Panc1 (cell line): ENCODE results near the gene CERKL. TPM values are rescaled to one million over a fixed set of nuclear protein-coding genes. Genes with fewer than 3 reads are reported as not detected.

Experiments used
- ATAC-seq: fragments of 200-7000 bp; cut with Tn5 transposase; 2 replicates; pipeline ENCODE4 v1.9.1; 2020; ENCODE audit warnings: mild to moderate bottlenecking, moderate library complexity
- BruUV-seq: library from RNA; stranded (reverse); fragments of 400-500 nt; replicated peaks from 2 replicates; lab custom pipeline; 2021; lab: Mats Ljungman, UMichigan
- CTCF ChIA-PET: fragments of 300-600 bp; sonication (Branson Sonifier 250); formaldehyde crosslinking; loops from one replicate; lab custom pipeline; 2022; ENCODE audit warnings: antibody characterized with exemption; lab: Charles Lee
- POLR2A ChIA-PET: fragments of 300-600 bp; sonication (Branson Sonifier 250); formaldehyde crosslinking; loops from one replicate; lab custom pipeline; 2022; ENCODE audit warnings: antibody characterized with exemption; lab: Charles Lee
- DNase-seq: peaks from one replicate; pipeline ENCODE4 v3.0.0-alpha.2; 2010; ENCODE audit warnings: low read depth, low spot score
- H3K27ac ChIP-seq: 2 replicates; pipeline ENCODE4 v1.5.1; 2011; ENCODE audit warnings: mild to moderate bottlenecking, low read length, inconsistent platforms
- H3K27me3 ChIP-seq: fragments of 200-500 bp; sonication (Bioruptor generic); 2 replicates; pipeline ENCODE4 v1.6.0; 2014; ENCODE audit warnings: low read length, inconsistent platforms; ENCODE audit not compliant: control insufficient read depth, insufficient read depth
- H3K36me3 ChIP-seq: fragments of 200-500 bp; sonication (Bioruptor generic); 2 replicates; pipeline ENCODE4 v1.5.1; 2014; ENCODE audit warnings: inconsistent platforms, mild to moderate bottlenecking, low read length, moderate library complexity; ENCODE audit not compliant: control insufficient read depth, insufficient read depth
- H3K4me1 ChIP-seq: 2 replicates; pipeline ENCODE4 v1.5.1; 2011; ENCODE audit warnings: inconsistent platforms, mild to moderate bottlenecking, low read length, moderate library complexity; ENCODE audit not compliant: control insufficient read depth, insufficient read depth
- H3K4me3 ChIP-seq, 2 experiments: 2 replicates each; pipeline ENCODE4 v1.5.1; 2011 to 2012; ENCODE audit warnings: low read depth in 2 of 2, low read length in 2 of 2, mild to moderate bottlenecking in 2 of 2, inconsistent platforms in 1 of 2, moderate library complexity in 1 of 2
- H3K9me3 ChIP-seq: fragments of 200-500 bp; sonication (Bioruptor generic); 2 replicates; pipeline ENCODE4 v1.5.1; 2014; ENCODE audit warnings: low read depth, mild to moderate bottlenecking, inconsistent platforms, low read length, moderate library complexity; ENCODE audit not compliant: control insufficient read depth, insufficient read depth
- CTCF ChIP-seq: fragments of 450-650 bp; IDR thresholded peaks from 2 replicates; pipeline ENCODE4 v1.5.1; 2017; ENCODE audit warnings: mild to moderate bottlenecking
- POLR2AphosphoS5 ChIP-seq: IDR thresholded peaks from 2 replicates; pipeline ENCODE4 v1.6.1; 2012; ENCODE audit warnings: mild to moderate bottlenecking, low read depth, low read length, moderate library complexity
- SIN3A ChIP-seq: IDR thresholded peaks from 2 replicates; pipeline ENCODE4 v1.6.1; 2012; ENCODE audit warnings: low read depth, mild to moderate bottlenecking, low read length, moderate library complexity, borderline replicate concordance; ENCODE audit not compliant: insufficient read depth
- TCF7L2 ChIP-seq: IDR thresholded peaks from 2 replicates; pipeline ENCODE4 v1.6.1; 2011; ENCODE audit warnings: mild to moderate bottlenecking, low read depth, low read length, inconsistent platforms
- in situ Hi-C: cut with HindIII; loops from 2 replicates; pipeline ENCODE4 v1.10.0; 2016; ENCODE audit warnings: low sequenced_read_pairs, low pct_unique_long_range_greater_than_20kb
- intact Hi-C: fragments of 100-400 bp; cut with micrococcal nuclease; formaldehyde crosslinking; loops from one replicate; pipeline ENCODE4 v1.10.0; 2022; ENCODE audit not compliant: unreplicated experiment
- total RNA-seq: library from RNA; stranded (reverse); gene quantifications from one replicate; pipeline ENCODE4 v1.2.1, GENCODE V29; 2021; ENCODE audit not compliant: unreplicated experiment
- TF ChIP-seq, protein P1 (sequence below), 2 experiments: IDR thresholded peaks; 2 replicates each; pipeline ENCODE4 v1.6.1; 2011 to 2012; ENCODE audit warnings: low read depth in 2 of 2, control low read depth in 1 of 2, low read length in 1 of 2, mild to moderate bottlenecking in 1 of 2, moderate library complexity in 1 of 2; ENCODE audit not compliant: insufficient read depth in 1 of 2

The CERKL gene
- total RNA-seq, 1 experiment from 2014 or later: 0.87 TPM

DNA sequence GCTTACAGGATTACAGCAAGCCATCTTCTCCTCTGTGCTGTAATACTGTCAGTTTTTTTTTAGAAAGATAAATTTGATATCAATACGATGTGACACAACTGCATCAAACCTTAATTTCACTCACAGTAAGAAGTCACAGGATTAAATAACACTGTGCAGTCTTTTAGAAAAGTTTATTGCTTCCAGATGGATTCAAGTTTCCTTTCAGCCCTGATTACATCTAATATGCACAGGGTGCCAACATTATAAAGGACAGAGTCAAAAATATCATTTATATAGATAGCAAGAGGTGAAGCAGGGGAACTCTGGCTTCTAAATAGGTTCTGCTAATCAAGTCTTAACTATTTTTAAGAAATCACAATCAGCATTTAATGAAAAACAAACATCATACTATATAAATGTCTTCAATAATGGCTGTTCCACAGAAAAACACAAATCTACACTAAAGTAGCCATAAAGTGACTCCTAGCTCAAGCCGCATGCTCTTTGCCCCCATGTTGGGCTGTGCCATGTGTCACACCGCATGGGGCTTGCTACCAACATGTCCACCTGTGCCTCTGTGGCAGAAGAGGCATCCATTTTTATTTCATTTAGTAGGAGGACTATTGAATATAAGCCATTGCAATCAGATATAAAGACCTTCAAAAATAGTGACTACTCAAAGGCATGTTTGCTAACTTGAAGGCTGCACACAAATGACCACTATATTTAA, 35.0 kb downstream of the CERKL start:
- Histone ChIP-seq H3K27ac (no peak overlapping the region), H3K4me1 (no peaks in the 10 kb centered on the region), H3K36me3 (no peaks in the 10 kb centered on the region), H3K9me3 (no peaks in the 10 kb centered on the region), H3K27me3 (0 out of 2 replicates have a peak, but pooled peaks cover 2% of the 10 kb centered on the region), H3K4me3 (no peak overlapping the region)
- POLR2A ChIA-PET: no interaction called here
- in situ Hi-C loops (no loop called here), intact Hi-C loops (no loop called here)
- TF ChIP-seq CTCF: no peak
- TF ChIP-seq, protein P1, sequence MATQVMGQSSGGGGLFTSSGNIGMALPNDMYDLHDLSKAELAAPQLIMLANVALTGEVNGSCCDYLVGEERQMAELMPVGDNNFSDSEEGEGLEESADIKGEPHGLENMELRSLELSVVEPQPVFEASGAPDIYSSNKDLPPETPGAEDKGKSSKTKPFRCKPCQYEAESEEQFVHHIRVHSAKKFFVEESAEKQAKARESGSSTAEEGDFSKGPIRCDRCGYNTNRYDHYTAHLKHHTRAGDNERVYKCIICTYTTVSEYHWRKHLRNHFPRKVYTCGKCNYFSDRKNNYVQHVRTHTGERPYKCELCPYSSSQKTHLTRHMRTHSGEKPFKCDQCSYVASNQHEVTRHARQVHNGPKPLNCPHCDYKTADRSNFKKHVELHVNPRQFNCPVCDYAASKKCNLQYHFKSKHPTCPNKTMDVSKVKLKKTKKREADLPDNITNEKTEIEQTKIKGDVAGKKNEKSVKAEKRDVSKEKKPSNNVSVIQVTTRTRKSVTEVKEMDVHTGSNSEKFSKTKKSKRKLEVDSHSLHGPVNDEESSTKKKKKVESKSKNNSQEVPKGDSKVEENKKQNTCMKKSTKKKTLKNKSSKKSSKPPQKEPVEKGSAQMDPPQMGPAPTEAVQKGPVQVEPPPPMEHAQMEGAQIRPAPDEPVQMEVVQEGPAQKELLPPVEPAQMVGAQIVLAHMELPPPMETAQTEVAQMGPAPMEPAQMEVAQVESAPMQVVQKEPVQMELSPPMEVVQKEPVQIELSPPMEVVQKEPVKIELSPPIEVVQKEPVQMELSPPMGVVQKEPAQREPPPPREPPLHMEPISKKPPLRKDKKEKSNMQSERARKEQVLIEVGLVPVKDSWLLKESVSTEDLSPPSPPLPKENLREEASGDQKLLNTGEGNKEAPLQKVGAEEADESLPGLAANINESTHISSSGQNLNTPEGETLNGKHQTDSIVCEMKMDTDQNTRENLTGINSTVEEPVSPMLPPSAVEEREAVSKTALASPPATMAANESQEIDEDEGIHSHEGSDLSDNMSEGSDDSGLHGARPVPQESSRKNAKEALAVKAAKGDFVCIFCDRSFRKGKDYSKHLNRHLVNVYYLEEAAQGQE (IDR thresholded peaks at IDR 0.05; ENCODE audit: insufficient read depth in 1 of 2, low read depth in 2 of 2, low read length in 1 of 2): no peak
- no peak for TF ChIP-seq TCF7L2
- no peak for TF ChIP-seq POLR2AphosphoS5
- TF ChIP-seq SIN3A: no peak
- DNase-seq (no peak), ATAC-seq (no peak)
- CTCF ChIA-PET: no interaction called here
- BruUV-seq: no TSS peak

DNA sequence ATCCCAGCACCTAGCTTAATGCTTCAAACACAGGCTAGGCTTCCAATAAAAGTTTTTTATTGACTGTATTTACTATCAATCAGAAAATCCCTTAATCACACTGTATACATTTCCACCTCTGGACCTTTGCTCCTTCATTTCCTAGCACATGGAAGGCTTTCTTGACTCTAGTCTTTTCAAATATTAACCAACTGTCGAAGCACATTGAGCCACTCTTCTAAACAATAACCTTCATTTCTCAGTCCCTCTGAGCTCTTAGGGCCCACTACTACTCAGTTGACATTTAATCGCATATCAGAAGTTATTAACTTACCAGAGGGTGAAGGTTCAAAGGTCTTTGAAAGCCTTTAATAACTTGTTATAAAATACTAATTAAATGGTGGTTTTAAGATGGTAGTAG, 37.4 kb downstream of the CERKL start:
- no peak for TF ChIP-seq SIN3A
- TF ChIP-seq CTCF: no peak
- TF ChIP-seq, protein P1 (IDR thresholded peaks at IDR 0.05; ENCODE audit: insufficient read depth in 1 of 2, low read depth in 2 of 2, low read length in 1 of 2): no peak
- no peak for TF ChIP-seq TCF7L2
- no peak for TF ChIP-seq POLR2AphosphoS5

More for the DNA sequence above, 37.4 kb downstream of the CERKL start:
- Histone ChIP-seq H3K9me3 (no peaks in the 10 kb centered on the region), H3K36me3 (no peaks in the 10 kb centered on the region), H3K4me3 (no peak overlapping the region), H3K27ac (no peak overlapping the region), H3K4me1 (no peaks in the 10 kb centered on the region), H3K27me3 (0 out of 2 replicates have a peak, but pooled peaks cover 2% of the 10 kb centered on the region)
- no TSS peak for BruUV-seq
- in situ Hi-C loops: no loop called here
- DNase-seq (no peak), ATAC-seq (no peak)
- intact Hi-C loops: no loop called here
- ChIA-PET POLR2A (no interaction called here), CTCF (no interaction called here)
